ENCODE data around the gene NPLOC4.
"Not testable (repeated sequence)": the region's sequence is repeated elsewhere in the genome, so short reads cannot be mapped to it uniquely, and the experiment has no call there.

NPLOC4 gene

GRCh38 chr17:81531013-81531412, 105.9 kb downstream of the NPLOC4 start:
- H3K36me3 ChIP-seq (ENCODE audit: control insufficient read depth in 2 of 2, insufficient read depth in 2 of 2, low read length in 2 of 2); H3K4me1 ChIP-seq (ENCODE audit: control insufficient read depth in 2 of 2, insufficient read depth in 2 of 2, low read length in 2 of 2); H3K27ac ChIP-seq (ENCODE audit: low read depth in 2 of 2, low read length in 2 of 2); H3K9me3 ChIP-seq (ENCODE audit: control insufficient read depth in 2 of 2, low read length in 2 of 2); H3K9ac ChIP-seq (ENCODE audit: low read depth in 1 of 2, low read length in 2 of 2); H3K4me3 ChIP-seq (ENCODE audit: low read length in 2 of 2): not testable (repeated sequence)
- H3K27me3 ChIP-seq (ENCODE audit: control insufficient read depth in 2 of 2, insufficient read depth in 2 of 2, low read length in 2 of 2): peaks cover 31 to 41% of the 10 kb centered on the region in 2 donors

GRCh38 chr17:81529437-81529803, 107.5 kb downstream of the NPLOC4 start:
- Histone ChIP-seq H3K36me3 (ENCODE audit: control insufficient read depth in 2 of 2, insufficient read depth in 2 of 2, low read length in 2 of 2) (no peaks in the 10 kb centered on the region), H3K4me1 (ENCODE audit: control insufficient read depth in 2 of 2, insufficient read depth in 2 of 2, low read length in 2 of 2) (peaks cover 2 to 8% of the 10 kb centered on the region in 2 donors), H3K9ac (ENCODE audit: low read depth in 1 of 2, low read length in 2 of 2) (no peak overlapping the region), H3K27ac (ENCODE audit: low read depth in 2 of 2, low read length in 2 of 2) (no peak overlapping the region), H3K9me3 (ENCODE audit: control insufficient read depth in 2 of 2, low read length in 2 of 2) (no peaks in the 10 kb centered on the region), H3K27me3 (ENCODE audit: control insufficient read depth in 2 of 2, insufficient read depth in 2 of 2, low read length in 2 of 2) (peaks cover 31 to 41% of the 10 kb centered on the region in 2 donors), H3K4me3 (ENCODE audit: low read length in 2 of 2) (no peak overlapping the region)

- H3K36me3 ChIP-seq (ENCODE audit: control insufficient read depth in 2 of 2, insufficient read depth in 2 of 2, low read length in 2 of 2): no peaks in the 10 kb centered on the region
- no peak overlapping the region for H3K27ac ChIP-seq (ENCODE audit: low read depth in 2 of 2, low read length in 2 of 2)
- peaks cover 31 to 41% of the 10 kb centered on the region in 2 donors for H3K27me3 ChIP-seq (ENCODE audit: control insufficient read depth in 2 of 2, insufficient read depth in 2 of 2, low read length in 2 of 2)
- no peak overlapping the region for H3K9ac ChIP-seq (ENCODE audit: low read depth in 1 of 2, low read length in 2 of 2)
- H3K4me3 ChIP-seq (ENCODE audit: low read length in 2 of 2): no peak overlapping the region
- H3K9me3 ChIP-seq (ENCODE audit: control insufficient read depth in 2 of 2, low read length in 2 of 2): no peaks in the 10 kb centered on the region
- peaks cover 2 to 8% of the 10 kb centered on the region in 2 donors for H3K4me1 ChIP-seq (ENCODE audit: control insufficient read depth in 2 of 2, insufficient read depth in 2 of 2, low read length in 2 of 2)
Observed at GRCh38 chr17:81528651-81529436, 108.1 kb downstream of the NPLOC4 start.

GRCh38 chr17:81528384-81528650, 108.6 kb downstream of the NPLOC4 start:
- Histone ChIP-seq H3K9me3 (ENCODE audit: control insufficient read depth in 2 of 2, low read length in 2 of 2) (no peaks in the 10 kb centered on the region), H3K27ac (ENCODE audit: low read depth in 2 of 2, low read length in 2 of 2) (no peak overlapping the region), H3K4me1 (ENCODE audit: control insufficient read depth in 2 of 2, insufficient read depth in 2 of 2, low read length in 2 of 2) (peaks cover 2 to 8% of the 10 kb centered on the region in 2 donors), H3K27me3 (ENCODE audit: control insufficient read depth in 2 of 2, insufficient read depth in 2 of 2, low read length in 2 of 2) (peaks cover 31 to 41% of the 10 kb centered on the region in 2 donors), H3K9ac (ENCODE audit: low read depth in 1 of 2, low read length in 2 of 2) (no peak overlapping the region), H3K4me3 (ENCODE audit: low read length in 2 of 2) (no peak overlapping the region), H3K36me3 (ENCODE audit: control insufficient read depth in 2 of 2, insufficient read depth in 2 of 2, low read length in 2 of 2) (no peaks in the 10 kb centered on the region)

GRCh38 chr17:81527591-81528383, 109.1 kb downstream of the NPLOC4 start, which contains the start of gene FSCN2:
FSCN2 (plus strand) TSS chr17:81528377; CDS start chr17:81528532, 155 bp downstream.
- no peak within 1 kb of the TSS for H3K4me3 ChIP-seq (ENCODE audit: low read length in 2 of 2)
- no peak within 1 kb of the TSS for H3K27ac ChIP-seq (ENCODE audit: low read depth in 2 of 2, low read length in 2 of 2)
- H3K9me3 ChIP-seq (ENCODE audit: control insufficient read depth in 2 of 2, low read length in 2 of 2): no peaks in the 10 kb centered on the region
- peaks cover 31 to 41% of the 10 kb centered on the region in 2 donors for H3K27me3 ChIP-seq (ENCODE audit: control insufficient read depth in 2 of 2, insufficient read depth in 2 of 2, low read length in 2 of 2)
- H3K9ac ChIP-seq (ENCODE audit: low read depth in 1 of 2, low read length in 2 of 2): no peak within 1 kb of the TSS
- H3K36me3 ChIP-seq (ENCODE audit: control insufficient read depth in 2 of 2, insufficient read depth in 2 of 2, low read length in 2 of 2): no peaks in the 10 kb centered on the region
- H3K4me1 ChIP-seq (ENCODE audit: control insufficient read depth in 2 of 2, insufficient read depth in 2 of 2, low read length in 2 of 2): peaks cover 2 to 8% of the 10 kb centered on the region in 2 donors

GRCh38 chr17:81526662-81527571, 110.0 kb downstream of the NPLOC4 start:
- H3K27me3 ChIP-seq (ENCODE audit: control insufficient read depth in 2 of 2, insufficient read depth in 2 of 2, low read length in 2 of 2): peaks cover 31 to 41% of the 10 kb centered on the region in 2 donors
- H3K4me3 ChIP-seq (ENCODE audit: low read length in 2 of 2): no peak overlapping the region
- H3K36me3 ChIP-seq (ENCODE audit: control insufficient read depth in 2 of 2, insufficient read depth in 2 of 2, low read length in 2 of 2): no peaks in the 10 kb centered on the region
- no peak overlapping the region for H3K27ac ChIP-seq (ENCODE audit: low read depth in 2 of 2, low read length in 2 of 2)
- peaks cover 2 to 8% of the 10 kb centered on the region in 2 donors for H3K4me1 ChIP-seq (ENCODE audit: control insufficient read depth in 2 of 2, insufficient read depth in 2 of 2, low read length in 2 of 2)
- no peaks in the 10 kb centered on the region for H3K9me3 ChIP-seq (ENCODE audit: control insufficient read depth in 2 of 2, low read length in 2 of 2)
- no peak overlapping the region for H3K9ac ChIP-seq (ENCODE audit: low read depth in 1 of 2, low read length in 2 of 2)

- Histone ChIP-seq H3K4me1 (ENCODE audit: control insufficient read depth in 2 of 2, insufficient read depth in 2 of 2, low read length in 2 of 2) (peaks cover 6 to 8% of the 10 kb centered on the region in 2 donors), H3K9me3 (ENCODE audit: control insufficient read depth in 2 of 2, low read length in 2 of 2) (no peaks in the 10 kb centered on the region), H3K9ac (ENCODE audit: low read depth in 1 of 2, low read length in 2 of 2) (no peak overlapping the region), H3K27me3 (ENCODE audit: control insufficient read depth in 2 of 2, insufficient read depth in 2 of 2, low read length in 2 of 2) (peaks cover 31 to 38% of the 10 kb centered on the region in 2 donors), H3K36me3 (ENCODE audit: control insufficient read depth in 2 of 2, insufficient read depth in 2 of 2, low read length in 2 of 2) (no peaks in the 10 kb centered on the region), H3K4me3 (ENCODE audit: low read length in 2 of 2) (no peak overlapping the region), H3K27ac (ENCODE audit: low read depth in 2 of 2, low read length in 2 of 2) (no peak overlapping the region)
Observed at GRCh38 chr17:81524865-81525159, 112.1 kb downstream of the NPLOC4 start.

- H3K36me3 ChIP-seq (ENCODE audit: control insufficient read depth in 2 of 2, insufficient read depth in 2 of 2, low read length in 2 of 2): no peaks in the 10 kb centered on the region
- H3K9ac ChIP-seq (ENCODE audit: low read depth in 1 of 2, low read length in 2 of 2): no peak overlapping the region
- no peaks in the 10 kb centered on the region for H3K9me3 ChIP-seq (ENCODE audit: control insufficient read depth in 2 of 2, low read length in 2 of 2)
- H3K4me3 ChIP-seq (ENCODE audit: low read length in 2 of 2): no peak overlapping the region
- peaks cover 10 to 14% of the 10 kb centered on the region in 2 donors for H3K4me1 ChIP-seq (ENCODE audit: control insufficient read depth in 2 of 2, insufficient read depth in 2 of 2, low read length in 2 of 2)
- H3K27ac ChIP-seq (ENCODE audit: low read depth in 2 of 2, low read length in 2 of 2): no peak overlapping the region
- H3K27me3 ChIP-seq (ENCODE audit: control insufficient read depth in 2 of 2, insufficient read depth in 2 of 2, low read length in 2 of 2): peaks cover 29 to 34% of the 10 kb centered on the region in 2 donors
Observed at GRCh38 chr17:81524039-81524864, 112.7 kb downstream of the NPLOC4 start.

- H3K4me3 ChIP-seq (ENCODE audit: low read length in 2 of 2): no peak overlapping the region
- peaks cover 13 to 18% of the 10 kb centered on the region in 2 donors for H3K4me1 ChIP-seq (ENCODE audit: control insufficient read depth in 2 of 2, insufficient read depth in 2 of 2, low read length in 2 of 2)
- no peak overlapping the region for H3K9ac ChIP-seq (ENCODE audit: low read depth in 1 of 2, low read length in 2 of 2)
- no peak overlapping the region for H3K27ac ChIP-seq (ENCODE audit: low read depth in 2 of 2, low read length in 2 of 2)
- peaks cover 24 to 27% of the 10 kb centered on the region in 2 donors for H3K27me3 ChIP-seq (ENCODE audit: control insufficient read depth in 2 of 2, insufficient read depth in 2 of 2, low read length in 2 of 2)
- H3K36me3 ChIP-seq (ENCODE audit: control insufficient read depth in 2 of 2, insufficient read depth in 2 of 2, low read length in 2 of 2): no peaks in the 10 kb centered on the region
- no peaks in the 10 kb centered on the region for H3K9me3 ChIP-seq (ENCODE audit: control insufficient read depth in 2 of 2, low read length in 2 of 2)
Observed at GRCh38 chr17:81523402-81524038, 113.4 kb downstream of the NPLOC4 start.

Data from mucosa of rectum (tissue), 2 donors.